MM.1S (cell line): ENCODE data around the gene UNK.

Experiments
- DNase-seq: peaks from one replicate; pipeline ENCODE4 v3.0.0-alpha.2; 2015
- H2AFZ ChIP-seq: fragments of 300-600 bp; sonication (generic); 2 replicates; pipeline ENCODE4 v1.6.0; 2016; ENCODE audit warnings: antibody characterized with exemption, low read length
- H3F3A ChIP-seq: fragments of 300-600 bp; sonication (generic); 2 replicates; pipeline ENCODE4 v1.6.1; 2016; ENCODE audit warnings: mild to moderate bottlenecking, antibody characterized with exemption, low read length, moderate library complexity, mixed read lengths; ENCODE audit not compliant: insufficient read depth
- H3K27ac ChIP-seq: fragments of 300-600 bp; sonication (generic); 2 replicates; pipeline ENCODE4 v1.5.1; 2016; ENCODE audit warnings: mild to moderate bottlenecking, low read length
- H3K27me3 ChIP-seq: fragments of 300-600 bp; sonication (generic); replicated peaks from 2 replicates; pipeline ENCODE4 v1.6.0; 2016; ENCODE audit warnings: low read length; ENCODE audit not compliant: insufficient read depth
- H3K36me3 ChIP-seq: fragments of 300-600 bp; sonication (generic); replicated peaks from 2 replicates; pipeline ENCODE4 v1.6.1; 2016; ENCODE audit warnings: mild to moderate bottlenecking, low read length, mixed read lengths; ENCODE audit not compliant: insufficient read depth
- H3K4me1 ChIP-seq: fragments of 300-600 bp; sonication (generic); 2 replicates; pipeline ENCODE4 v1.6.1; 2016; ENCODE audit warnings: low read length, mixed read lengths
- H3K4me2 ChIP-seq: fragments of 300-600 bp; sonication (generic); 2 replicates; pipeline ENCODE4 v1.6.0; 2016; ENCODE audit warnings: low read depth, low read length
- H3K4me3 ChIP-seq: fragments of 300-600 bp; sonication (generic); 2 replicates; pipeline ENCODE4 v1.5.1; 2016; ENCODE audit warnings: low read length, mixed read lengths
- H3K79me2 ChIP-seq: fragments of 300-600 bp; sonication (generic); 2 replicates; pipeline ENCODE4 v1.6.1; 2016; ENCODE audit warnings: mixed run types, low read length, mixed read lengths
- H3K9ac ChIP-seq: fragments of 300-600 bp; sonication (generic); 2 replicates; pipeline ENCODE4 v1.6.1; 2016; ENCODE audit warnings: low read length, mixed read lengths
- H3K9me2 ChIP-seq: fragments of 300-600 bp; sonication (generic); replicated peaks from 2 replicates; pipeline ENCODE4 v1.6.1; 2016; ENCODE audit warnings: mild to moderate bottlenecking, low read length, mixed read lengths; ENCODE audit not compliant: insufficient read depth
- H3K9me3 ChIP-seq: fragments of 300-600 bp; sonication (generic); replicated peaks from 2 replicates; pipeline ENCODE4 v1.6.1; 2016; ENCODE audit warnings: mild to moderate bottlenecking, low read length, mixed read lengths; ENCODE audit not compliant: insufficient read depth
- H4K20me1 ChIP-seq: fragments of 300-600 bp; sonication (generic); 2 replicates; pipeline ENCODE4 v1.6.1; 2016; ENCODE audit warnings: mild to moderate bottlenecking, low read length, moderate library complexity, mixed read lengths; ENCODE audit not compliant: insufficient read depth
- CTCF ChIP-seq: fragments of 300-600 bp; sonication (generic); IDR thresholded peaks from 2 replicates; pipeline ENCODE4 v1.5.1; 2016; ENCODE audit warnings: antibody characterized with exemption, low read length, mixed read lengths
- EZH2 ChIP-seq: fragments of 300-600 bp; sonication (generic); optimal IDR thresholded peaks from 2 replicates; pipeline ENCODE3; 2017; ENCODE audit warnings: low read depth, mild to moderate bottlenecking, antibody characterized with exemption, low read length, mixed read lengths
- EZH2phosphoT487 ChIP-seq: fragments of 300-600 bp; sonication (generic); IDR thresholded peaks from 2 replicates; pipeline ENCODE4 v1.6.1; 2018; ENCODE audit warnings: antibody characterized with exemption, low read length

UNK gene

GRCh38 chr17:75814900-75815373, 30.3 kb downstream of the UNK start:
- no peak for TF ChIP-seq EZH2phosphoT487
- Histone ChIP-seq H3K27me3 (no peaks in the 10 kb centered on the region), H2AFZ (no peak overlapping the region), H3K9me2 (no peaks in the 10 kb centered on the region), H4K20me1 (no peaks in the 10 kb centered on the region), H3K79me2 (no peaks in the 10 kb centered on the region), H3K4me1 (no peaks in the 10 kb centered on the region), H3K27ac (no peak overlapping the region), H3K36me3 (peaks cover 2% of the 10 kb centered on the region; the same call in 1 of the 2 replicates), H3K9ac (no peak overlapping the region), H3F3A (no peaks in the 10 kb centered on the region), H3K4me3 (no peak overlapping the region), H3K4me2 (no peak overlapping the region), H3K9me3 (no peaks in the 10 kb centered on the region)
- no peak for DNase-seq

GRCh38 chr17:75815399-75815798, 30.8 kb downstream of the UNK start:
- Histone ChIP-seq H4K20me1 (no peaks in the 10 kb centered on the region), H3K9ac (no peak overlapping the region), H2AFZ (no peak overlapping the region), H3K9me3 (no peaks in the 10 kb centered on the region), H3K4me3 (no peak overlapping the region), H3K36me3 (no peaks in the 10 kb centered on the region; the same call in 1 of the 2 replicates), H3K79me2 (no peaks in the 10 kb centered on the region), H3K4me2 (no peak overlapping the region), H3K27me3 (no peaks in the 10 kb centered on the region), H3K27ac (no peak overlapping the region), H3K4me1 (no peaks in the 10 kb centered on the region), H3F3A (no peaks in the 10 kb centered on the region), H3K9me2 (no peaks in the 10 kb centered on the region)
- TF ChIP-seq EZH2 = no peak
- no peak for TF ChIP-seq EZH2phosphoT487
- no peak for TF ChIP-seq CTCF
- DNase-seq = no peak

GRCh38 chr17:75816693-75817092, 32.1 kb downstream of the UNK start:
- Histone ChIP-seq H4K20me1 (no peaks in the 10 kb centered on the region), H3K4me1 (peaks cover under 1% of the 10 kb centered on the region; the same call in 1 of the 2 replicates), H3K27me3 (no peaks in the 10 kb centered on the region), H3K9me2 (no peaks in the 10 kb centered on the region), H3K79me2 (no peaks in the 10 kb centered on the region), H3F3A (no peaks in the 10 kb centered on the region; the same call in 1 of the 2 replicates), H3K9ac (no peak overlapping the region), H2AFZ (no peak overlapping the region), H3K27ac (no peak overlapping the region), H3K9me3 (no peaks in the 10 kb centered on the region), H3K36me3 (no peaks in the 10 kb centered on the region), H3K4me3 (no peak overlapping the region), H3K4me2 (no peak overlapping the region)
- no peak for TF ChIP-seq CTCF
- no peak for TF ChIP-seq EZH2
- TF ChIP-seq EZH2phosphoT487 = no peak
- no peak for DNase-seq

- Histone ChIP-seq H3K9me2 (no peaks in the 10 kb centered on the region), H3K79me2 (no peaks in the 10 kb centered on the region), H3F3A (no peaks in the 10 kb centered on the region; the same call in 1 of the 2 replicates), H3K4me1 (peaks cover 9% of the 10 kb centered on the region), H3K27me3 (no peaks in the 10 kb centered on the region), H3K36me3 (no peaks in the 10 kb centered on the region), H2AFZ (no peak overlapping the region), H3K9ac (no peak overlapping the region), H3K4me2 (no peak overlapping the region), H3K9me3 (no peaks in the 10 kb centered on the region), H3K4me3 (no peak overlapping the region), H3K27ac (no peak overlapping the region), H4K20me1 (no peaks in the 10 kb centered on the region)
- no peak for DNase-seq
- TF ChIP-seq CTCF (no peak), EZH2 (no peak), EZH2phosphoT487 (no peak)
These were observed 33.0 kb downstream of the UNK start for GRCh38 chr17:75817571-75817970.
